Liver (tissue), 9 donors: ENCODE results near the gene MAPRE2. TPM values are rescaled to one million over a fixed set of nuclear protein-coding genes. Genes with fewer than 3 reads are reported as not detected.

ENCODE experiments used
- DNase-seq: peaks from one replicate; pipeline ENCODE4 v3.0.0-alpha.2; 2017; ENCODE audit warnings: low spot score
- H3K27ac ChIP-seq, 2 donors: one replicate each; pipeline ENCODE4 v1.7.0; 2013; ENCODE audit warnings: inconsistent platforms in 2 of 2, low read length in 2 of 2, control low read depth in 1 of 2, low read depth in 1 of 2, mild to moderate bottlenecking in 1 of 2
- H3K27me3 ChIP-seq, 4 donors: one replicate each; pipeline versions ENCODE4 v1.6.1 to v1.7.0; 2013; ENCODE audit warnings: low read length in 3 of 4, inconsistent platforms in 1 of 4, mild to moderate bottlenecking in 1 of 4, moderate library complexity in 1 of 4; ENCODE audit not compliant: control insufficient read depth in 4 of 4, insufficient read depth in 4 of 4
- H3K36me3 ChIP-seq, 4 donors: one replicate each; pipeline versions ENCODE4 v1.6.1 to v1.7.0; 2013; ENCODE audit warnings: low read length in 3 of 4, mild to moderate bottlenecking in 3 of 4, low read depth in 1 of 4, moderate library complexity in 1 of 4; ENCODE audit not compliant: control insufficient read depth in 4 of 4, insufficient read depth in 3 of 4
- H3K4me1 ChIP-seq, 4 donors: one replicate each; pipeline versions ENCODE4 v1.6.1 to v1.7.0; 2013; ENCODE audit warnings: low read length in 3 of 4, mild to moderate bottlenecking in 3 of 4, moderate library complexity in 1 of 4; ENCODE audit not compliant: control insufficient read depth in 4 of 4, insufficient read depth in 4 of 4
- H3K4me3 ChIP-seq, 3 donors: one replicate each; pipeline versions ENCODE4 v1.6.1 to v1.7.0; 2013; ENCODE audit warnings: low read length in 3 of 3, control low read depth in 1 of 3, low read depth in 1 of 3, mild to moderate bottlenecking in 1 of 3
- H3K9ac ChIP-seq, 2 donors: one replicate each; pipeline ENCODE4 v1.7.0; 2013; ENCODE audit warnings: low read length in 2 of 2, mild to moderate bottlenecking in 2 of 2, moderate library complexity in 2 of 2, control low read depth in 1 of 2, low read depth in 1 of 2
- H3K9me3 ChIP-seq, 4 donors: one replicate each; pipeline versions ENCODE4 v1.6.1 to v1.7.0; 2013; ENCODE audit warnings: low read length in 3 of 4; ENCODE audit not compliant: control insufficient read depth in 4 of 4
- EGR1 ChIP-seq, 2 donors: IDR thresholded peaks; 2 replicates each; pipeline ENCODE4 v1.6.1; 2016 to 2018; ENCODE audit warnings: antibody characterized with exemption in 2 of 2, low read depth in 2 of 2
- FOXA1 ChIP-seq: IDR thresholded peaks from 2 replicates; pipeline ENCODE4 v1.6.1; 2016; ENCODE audit warnings: antibody characterized with exemption
- FOXA2 ChIP-seq: IDR thresholded peaks from 2 replicates; pipeline ENCODE4 v1.6.1; 2016; ENCODE audit warnings: antibody characterized with exemption
- GABPA ChIP-seq, 2 donors: IDR thresholded peaks in 1 of 2; conservative IDR thresholded peaks in 1 of 2; 2 replicates each; pipeline ENCODE4 v1.6.1; 2016; ENCODE audit warnings: antibody characterized with exemption in 2 of 2, mild to moderate bottlenecking in 1 of 2, moderate library complexity in 1 of 2
- HNF4A ChIP-seq, 2 donors: conservative IDR thresholded peaks; 2 replicates each; pipeline ENCODE4 v1.6.1; 2016; ENCODE audit warnings: antibody characterized with exemption in 2 of 2, mild to moderate bottlenecking in 2 of 2
- HNF4G ChIP-seq: IDR thresholded peaks from 2 replicates; pipeline ENCODE4 v1.6.1; 2016; ENCODE audit warnings: antibody characterized with exemption
- JUND ChIP-seq, 2 donors: IDR thresholded peaks; 2 replicates each; pipeline ENCODE4 v1.6.1; 2016; ENCODE audit warnings: antibody characterized with exemption in 2 of 2
- NR2F2 ChIP-seq: IDR thresholded peaks from 2 replicates; pipeline ENCODE4 v1.6.1; 2016; ENCODE audit warnings: antibody characterized with exemption
- RAD21 ChIP-seq, 2 donors: IDR thresholded peaks; 2 replicates each; pipeline ENCODE4 v1.6.1; 2016; ENCODE audit warnings: antibody characterized with exemption in 2 of 2, mild to moderate bottlenecking in 2 of 2
- RXRA ChIP-seq, 2 donors: IDR thresholded peaks; 2 replicates each; pipeline ENCODE4 v1.6.1; 2017 to 2018; ENCODE audit warnings: antibody characterized with exemption in 2 of 2, mild to moderate bottlenecking in 1 of 2
- SP1 ChIP-seq: IDR thresholded peaks from 2 replicates; pipeline ENCODE4 v1.6.1; 2018; ENCODE audit warnings: antibody characterized with exemption, mild to moderate bottlenecking
- TAF1 ChIP-seq: conservative IDR thresholded peaks from 2 replicates; pipeline ENCODE4 v1.6.1; 2016; ENCODE audit warnings: antibody characterized with exemption, mild to moderate bottlenecking
- YY1 ChIP-seq: IDR thresholded peaks from 2 replicates; pipeline ENCODE4 v1.6.1; 2016; ENCODE audit warnings: antibody characterized with exemption, mild to moderate bottlenecking
- WGBS: extraction: QIAGEN DNeasy Blood & Tissue Kit; methylation state at CpG from one replicate; pipeline ENCODE4 v1.1.7; 2013; 5-methylcytosine and 5-hydroxymethylcytosine counted together
- polyA plus RNA-seq, 2 donors: library from polyadenylated mRNA; stranded (reverse) in 1 of 2; unstranded in 1 of 2; fragments of 200-250 nt in 1 of 2; fragments of >200 nt in 1 of 2; fragmentation: Nextera tagmentation in 1 of 2; extraction: Ambion mirVana in 1 of 2; gene quantifications; one replicate each; pipeline versions ENCODE4 v1.2.1 to v1.2.3, GENCODE V29; 2013 to 2015
- total RNA-seq, 2 donors: library from RNA; depleted of rRNA; stranded (reverse); fragments of >200 nt; gene quantifications; one replicate each; pipeline ENCODE4 v1.2.3, GENCODE V29; 2014
- TF ChIP-seq, protein P1 (sequence below): IDR thresholded peaks from 2 replicates; pipeline ENCODE4 v1.6.1; 2016; ENCODE audit warnings: antibody characterized with exemption
- TF ChIP-seq, protein P2 (sequence below): IDR thresholded peaks from 2 replicates; pipeline ENCODE4 v1.6.1; 2016; ENCODE audit warnings: antibody characterized with exemption
- TF ChIP-seq, protein P3 (sequence below): IDR thresholded peaks from 2 replicates; pipeline ENCODE4 v1.6.1; 2016; ENCODE audit warnings: antibody characterized with exemption, mild to moderate bottlenecking
- TF ChIP-seq, protein P4 (sequence below): IDR thresholded peaks from 2 replicates; pipeline ENCODE4 v1.6.1; 2016; ENCODE audit warnings: antibody characterized with exemption
- TF ChIP-seq, protein P5 (sequence below): fragments of 150-350 bp; IDR thresholded peaks from 2 replicates; pipeline ENCODE4 v1.5.1; 2017; ENCODE audit warnings: improper control_type of control experiment, low read depth, low read length; ENCODE audit not compliant: missing input control
- donor health status: healthy.
- donor health status: healthy.
- donor health status: healthy.
- donor health status: healthy.
- donor health status: healthy.

Gene MAPRE2
- total and polyA plus RNA-seq, 4 donors, result 7.9 to 12.8 (median 11.0) TPM

DNA sequence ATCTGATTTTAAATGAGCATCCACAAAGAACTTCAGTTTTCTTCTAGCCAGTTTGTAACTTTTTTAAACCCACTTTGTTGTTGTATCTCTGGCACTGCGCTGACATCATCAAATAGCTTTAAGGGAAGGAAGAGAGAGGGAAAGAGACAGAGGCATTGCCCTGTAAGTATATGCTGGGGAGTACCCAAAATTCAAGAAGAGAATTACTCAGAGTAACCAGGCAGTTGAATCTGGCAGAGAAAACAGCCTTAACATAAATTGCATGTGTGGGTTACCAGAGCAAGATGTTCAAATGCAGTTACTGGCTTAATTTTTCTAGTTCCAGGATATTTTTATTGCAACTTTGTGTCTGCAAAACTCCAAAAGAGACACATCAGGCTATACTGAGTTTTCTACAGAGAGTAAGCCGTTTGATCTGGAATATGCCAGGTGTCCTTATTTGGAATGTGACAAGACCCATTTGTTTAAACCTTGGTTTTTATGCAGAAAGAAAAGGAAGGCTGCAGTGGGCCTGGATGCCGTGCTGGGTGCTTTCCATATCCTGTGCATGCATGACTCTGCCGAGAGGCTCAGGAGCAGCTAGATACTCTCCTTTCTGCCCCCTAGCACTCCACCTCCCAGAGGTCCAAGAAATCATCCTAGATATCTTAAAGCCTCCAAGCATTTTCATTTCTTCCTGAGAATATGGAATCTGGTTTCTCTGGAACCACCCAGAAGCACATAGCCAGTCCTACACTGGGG is 93.7 kb downstream of the MAPRE2 start:
- Histone ChIP-seq H3K4me1 (peaks cover 0 to 8% (median under 1%) of the 10 kb centered on the region in 4 donors), H3K9ac (no peak overlapping the region), H3K27ac (no peak overlapping the region), H3K27me3 (no peaks in the 10 kb centered on the region), H3K9me3 (no peaks in the 10 kb centered on the region), H3K4me3 (no peak overlapping the region), H3K36me3 (peaks cover 0 to 34% (median 13%) of the 10 kb centered on the region in 4 donors)
- 95% methylated on average over 4 of the region's 4 CpGs for WGBS
- DNase-seq, result no peak
- TF ChIP-seq, protein P1, sequence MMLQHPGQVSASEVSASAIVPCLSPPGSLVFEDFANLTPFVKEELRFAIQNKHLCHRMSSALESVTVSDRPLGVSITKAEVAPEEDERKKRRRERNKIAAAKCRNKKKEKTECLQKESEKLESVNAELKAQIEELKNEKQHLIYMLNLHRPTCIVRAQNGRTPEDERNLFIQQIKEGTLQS, result no peak
- TF ChIP-seq RAD21 (IDR thresholded peaks at IDR 0.05) (no peak), GABPA (IDR thresholded peaks at IDR 0.05 in 1 of 2, conservative IDR thresholded peaks at IDR 0.05 in 1 of 2) (no peak), EGR1 (IDR thresholded peaks at IDR 0.05; ENCODE audit: low read depth in 2 of 2) (no peak), YY1 (no peak), RXRA (IDR thresholded peaks at IDR 0.05) (no peak), NR2F2 (no peak), SP1 (no peak), HNF4G (no peak), TAF1 (no peak), FOXA2 (no peak), FOXA1 (no peak), JUND (IDR thresholded peaks at IDR 0.05) (no peak), HNF4A (conservative IDR thresholded peaks at IDR 0.05) (no peak)
- TF ChIP-seq, protein P2, sequence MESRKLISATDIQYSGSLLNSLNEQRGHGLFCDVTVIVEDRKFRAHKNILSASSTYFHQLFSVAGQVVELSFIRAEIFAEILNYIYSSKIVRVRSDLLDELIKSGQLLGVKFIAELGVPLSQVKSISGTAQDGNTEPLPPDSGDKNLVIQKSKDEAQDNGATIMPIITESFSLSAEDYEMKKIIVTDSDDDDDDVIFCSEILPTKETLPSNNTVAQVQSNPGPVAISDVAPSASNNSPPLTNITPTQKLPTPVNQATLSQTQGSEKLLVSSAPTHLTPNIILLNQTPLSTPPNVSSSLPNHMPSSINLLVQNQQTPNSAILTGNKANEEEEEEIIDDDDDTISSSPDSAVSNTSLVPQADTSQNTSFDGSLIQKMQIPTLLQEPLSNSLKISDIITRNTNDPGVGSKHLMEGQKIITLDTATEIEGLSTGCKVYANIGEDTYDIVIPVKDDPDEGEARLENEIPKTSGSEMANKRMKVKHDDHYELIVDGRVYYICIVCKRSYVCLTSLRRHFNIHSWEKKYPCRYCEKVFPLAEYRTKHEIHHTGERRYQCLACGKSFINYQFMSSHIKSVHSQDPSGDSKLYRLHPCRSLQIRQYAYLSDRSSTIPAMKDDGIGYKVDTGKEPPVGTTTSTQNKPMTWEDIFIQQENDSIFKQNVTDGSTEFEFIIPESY, result no peak
- TF ChIP-seq, protein P3, sequence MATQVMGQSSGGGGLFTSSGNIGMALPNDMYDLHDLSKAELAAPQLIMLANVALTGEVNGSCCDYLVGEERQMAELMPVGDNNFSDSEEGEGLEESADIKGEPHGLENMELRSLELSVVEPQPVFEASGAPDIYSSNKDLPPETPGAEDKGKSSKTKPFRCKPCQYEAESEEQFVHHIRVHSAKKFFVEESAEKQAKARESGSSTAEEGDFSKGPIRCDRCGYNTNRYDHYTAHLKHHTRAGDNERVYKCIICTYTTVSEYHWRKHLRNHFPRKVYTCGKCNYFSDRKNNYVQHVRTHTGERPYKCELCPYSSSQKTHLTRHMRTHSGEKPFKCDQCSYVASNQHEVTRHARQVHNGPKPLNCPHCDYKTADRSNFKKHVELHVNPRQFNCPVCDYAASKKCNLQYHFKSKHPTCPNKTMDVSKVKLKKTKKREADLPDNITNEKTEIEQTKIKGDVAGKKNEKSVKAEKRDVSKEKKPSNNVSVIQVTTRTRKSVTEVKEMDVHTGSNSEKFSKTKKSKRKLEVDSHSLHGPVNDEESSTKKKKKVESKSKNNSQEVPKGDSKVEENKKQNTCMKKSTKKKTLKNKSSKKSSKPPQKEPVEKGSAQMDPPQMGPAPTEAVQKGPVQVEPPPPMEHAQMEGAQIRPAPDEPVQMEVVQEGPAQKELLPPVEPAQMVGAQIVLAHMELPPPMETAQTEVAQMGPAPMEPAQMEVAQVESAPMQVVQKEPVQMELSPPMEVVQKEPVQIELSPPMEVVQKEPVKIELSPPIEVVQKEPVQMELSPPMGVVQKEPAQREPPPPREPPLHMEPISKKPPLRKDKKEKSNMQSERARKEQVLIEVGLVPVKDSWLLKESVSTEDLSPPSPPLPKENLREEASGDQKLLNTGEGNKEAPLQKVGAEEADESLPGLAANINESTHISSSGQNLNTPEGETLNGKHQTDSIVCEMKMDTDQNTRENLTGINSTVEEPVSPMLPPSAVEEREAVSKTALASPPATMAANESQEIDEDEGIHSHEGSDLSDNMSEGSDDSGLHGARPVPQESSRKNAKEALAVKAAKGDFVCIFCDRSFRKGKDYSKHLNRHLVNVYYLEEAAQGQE, result no peak
- TF ChIP-seq, protein P4, sequence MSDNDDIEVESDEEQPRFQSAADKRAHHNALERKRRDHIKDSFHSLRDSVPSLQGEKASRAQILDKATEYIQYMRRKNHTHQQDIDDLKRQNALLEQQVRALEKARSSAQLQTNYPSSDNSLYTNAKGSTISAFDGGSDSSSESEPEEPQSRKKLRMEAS, result no peak
- TF ChIP-seq, protein P5, sequence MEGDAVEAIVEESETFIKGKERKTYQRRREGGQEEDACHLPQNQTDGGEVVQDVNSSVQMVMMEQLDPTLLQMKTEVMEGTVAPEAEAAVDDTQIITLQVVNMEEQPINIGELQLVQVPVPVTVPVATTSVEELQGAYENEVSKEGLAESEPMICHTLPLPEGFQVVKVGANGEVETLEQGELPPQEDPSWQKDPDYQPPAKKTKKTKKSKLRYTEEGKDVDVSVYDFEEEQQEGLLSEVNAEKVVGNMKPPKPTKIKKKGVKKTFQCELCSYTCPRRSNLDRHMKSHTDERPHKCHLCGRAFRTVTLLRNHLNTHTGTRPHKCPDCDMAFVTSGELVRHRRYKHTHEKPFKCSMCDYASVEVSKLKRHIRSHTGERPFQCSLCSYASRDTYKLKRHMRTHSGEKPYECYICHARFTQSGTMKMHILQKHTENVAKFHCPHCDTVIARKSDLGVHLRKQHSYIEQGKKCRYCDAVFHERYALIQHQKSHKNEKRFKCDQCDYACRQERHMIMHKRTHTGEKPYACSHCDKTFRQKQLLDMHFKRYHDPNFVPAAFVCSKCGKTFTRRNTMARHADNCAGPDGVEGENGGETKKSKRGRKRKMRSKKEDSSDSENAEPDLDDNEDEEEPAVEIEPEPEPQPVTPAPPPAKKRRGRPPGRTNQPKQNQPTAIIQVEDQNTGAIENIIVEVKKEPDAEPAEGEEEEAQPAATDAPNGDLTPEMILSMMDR, result no peak
